ENCODE results near the gene ZIC2. TPM values are rescaled to one million over a fixed set of nuclear protein-coding genes. Genes with fewer than 3 reads are reported as not detected.
A peak's percentile ranks its signal among the peaks of the same experiment; 100 is the strongest.

ZIC2 gene
- total RNA-seq, 1 donor from 2014 or later = 1.8 TPM

- H3K27ac Mint-ChIP-seq (ENCODE audit: unreplicated experiment) = no peak overlapping the region
- Histone ChIP-seq H3K4me1 (ENCODE audit: insufficient read depth, low read length) (no peaks in the 10 kb centered on the region), H3K79me2 (ENCODE audit: insufficient read depth, low read length) (no peaks in the 10 kb centered on the region), H3K4me2 (ENCODE audit: low read length) (peak overlapping the region; percentile 75), H3K9me3 (ENCODE audit: insufficient read depth, low read depth, low read length) (no peaks in the 10 kb centered on the region), H4K20me1 (ENCODE audit: insufficient read depth, low read length) (no peaks in the 10 kb centered on the region), H3K27ac (ENCODE audit: low read depth, low read length) (no peak overlapping the region), H3K9ac (ENCODE audit: low read length) (peak overlapping the region; percentile 51), H3K4me3 (ENCODE audit: insufficient read depth, low read depth, low read length) (no peak overlapping the region), H3K36me3 (ENCODE audit: insufficient read depth, low read length) (no peaks in the 10 kb centered on the region), H2AFZ (ENCODE audit: low read depth, low read length) (no peak overlapping the region), H3K27me3 (ENCODE audit: insufficient read depth, low read length) (peaks cover 55% of the 10 kb centered on the region)
- H3K27me3 Mint-ChIP-seq (ENCODE audit: low read depth, unreplicated experiment) = peaks cover 67% of the 10 kb centered on the region
- no peak for FAIRE-seq
- H3K4me1 Mint-ChIP-seq (ENCODE audit: low read depth, unreplicated experiment) = peaks cover 9% of the 10 kb centered on the region
- TF ChIP-seq, protein P1, sequence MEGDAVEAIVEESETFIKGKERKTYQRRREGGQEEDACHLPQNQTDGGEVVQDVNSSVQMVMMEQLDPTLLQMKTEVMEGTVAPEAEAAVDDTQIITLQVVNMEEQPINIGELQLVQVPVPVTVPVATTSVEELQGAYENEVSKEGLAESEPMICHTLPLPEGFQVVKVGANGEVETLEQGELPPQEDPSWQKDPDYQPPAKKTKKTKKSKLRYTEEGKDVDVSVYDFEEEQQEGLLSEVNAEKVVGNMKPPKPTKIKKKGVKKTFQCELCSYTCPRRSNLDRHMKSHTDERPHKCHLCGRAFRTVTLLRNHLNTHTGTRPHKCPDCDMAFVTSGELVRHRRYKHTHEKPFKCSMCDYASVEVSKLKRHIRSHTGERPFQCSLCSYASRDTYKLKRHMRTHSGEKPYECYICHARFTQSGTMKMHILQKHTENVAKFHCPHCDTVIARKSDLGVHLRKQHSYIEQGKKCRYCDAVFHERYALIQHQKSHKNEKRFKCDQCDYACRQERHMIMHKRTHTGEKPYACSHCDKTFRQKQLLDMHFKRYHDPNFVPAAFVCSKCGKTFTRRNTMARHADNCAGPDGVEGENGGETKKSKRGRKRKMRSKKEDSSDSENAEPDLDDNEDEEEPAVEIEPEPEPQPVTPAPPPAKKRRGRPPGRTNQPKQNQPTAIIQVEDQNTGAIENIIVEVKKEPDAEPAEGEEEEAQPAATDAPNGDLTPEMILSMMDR (IDR thresholded peaks at IDR 0.05; ENCODE audit: insufficient read depth, low read depth, low read length) = no peak
- no peak for TF ChIP-seq EZH2 (IDR thresholded peaks at IDR 0.05; ENCODE audit: insufficient read depth, low read length)
- H3K4me3 Mint-ChIP-seq (ENCODE audit: unreplicated experiment) = no peak overlapping the region
- no peak for DNase-seq (ENCODE audit: low read depth)
- no peaks in the 10 kb centered on the region for H3K36me3 Mint-ChIP-seq (ENCODE audit: low read depth, unreplicated experiment)
- H3K9me3 Mint-ChIP-seq (ENCODE audit: unreplicated experiment) = peaks cover 3% of the 10 kb centered on the region
These were observed 14.9 kb downstream of the ZIC2 start for GRCh38 chr13:99996381-99996973.

GRCh38 chr13:99997702-99998214 is 16.2 kb downstream of the ZIC2 start:
- TF ChIP-seq EZH2 (IDR thresholded peaks at IDR 0.05; ENCODE audit: insufficient read depth, low read length) = no peak
- TF ChIP-seq, protein P1 (IDR thresholded peaks at IDR 0.05; ENCODE audit: insufficient read depth, low read depth, low read length) = no peak
- Mint-ChIP-seq H3K27me3 (ENCODE audit: low read depth, unreplicated experiment) (peaks cover 55% of the 10 kb centered on the region), H3K4me3 (ENCODE audit: unreplicated experiment) (no peak overlapping the region), H3K9me3 (ENCODE audit: unreplicated experiment) (peaks cover 3% of the 10 kb centered on the region), H3K36me3 (ENCODE audit: low read depth, unreplicated experiment) (no peaks in the 10 kb centered on the region), H3K4me1 (ENCODE audit: low read depth, unreplicated experiment) (peaks cover 6% of the 10 kb centered on the region), H3K27ac (ENCODE audit: unreplicated experiment) (no peak overlapping the region)
- H3K79me2 ChIP-seq (ENCODE audit: insufficient read depth, low read length) = no peaks in the 10 kb centered on the region
- H3K9me3 ChIP-seq (ENCODE audit: insufficient read depth, low read depth, low read length) = no peaks in the 10 kb centered on the region
- no peak overlapping the region for H2AFZ ChIP-seq (ENCODE audit: low read depth, low read length)
- H4K20me1 ChIP-seq (ENCODE audit: insufficient read depth, low read length) = no peaks in the 10 kb centered on the region
- FAIRE-seq (no peak), DNase-seq (ENCODE audit: low read depth) (no peak)
- H3K27me3 ChIP-seq (ENCODE audit: insufficient read depth, low read length) = peaks cover 48% of the 10 kb centered on the region
- no peaks in the 10 kb centered on the region for H3K4me1 ChIP-seq (ENCODE audit: insufficient read depth, low read length)
- H3K27ac ChIP-seq (ENCODE audit: low read depth, low read length) = no peak overlapping the region
- H3K36me3 ChIP-seq (ENCODE audit: insufficient read depth, low read length) = no peaks in the 10 kb centered on the region
- no peak overlapping the region for H3K9ac ChIP-seq (ENCODE audit: low read length)
- no peak overlapping the region for H3K4me2 ChIP-seq (ENCODE audit: low read length)
- no peak overlapping the region for H3K4me3 ChIP-seq (ENCODE audit: insufficient read depth, low read depth, low read length)

GRCh38 chr13:99998261-99998660 is 16.7 kb downstream of the ZIC2 start:
- peaks cover 3% of the 10 kb centered on the region for H3K9me3 Mint-ChIP-seq (ENCODE audit: unreplicated experiment)
- H3K27me3 Mint-ChIP-seq (ENCODE audit: low read depth, unreplicated experiment) = peaks cover 50% of the 10 kb centered on the region
- no peak for TF ChIP-seq EZH2 (IDR thresholded peaks at IDR 0.05; ENCODE audit: insufficient read depth, low read length)
- TF ChIP-seq, protein P1 (IDR thresholded peaks at IDR 0.05; ENCODE audit: insufficient read depth, low read depth, low read length) = no peak

More at GRCh38 chr13:99998261-99998660, 16.7 kb downstream of the ZIC2 start:
- no peaks in the 10 kb centered on the region for H3K36me3 ChIP-seq (ENCODE audit: insufficient read depth, low read length)
- no peaks in the 10 kb centered on the region for H3K4me1 ChIP-seq (ENCODE audit: insufficient read depth, low read length)
- H3K4me2 ChIP-seq (ENCODE audit: low read length) = no peak overlapping the region
- FAIRE-seq (no peak), DNase-seq (ENCODE audit: low read depth) (no peak)
- Mint-ChIP-seq H3K36me3 (ENCODE audit: low read depth, unreplicated experiment) (no peaks in the 10 kb centered on the region), H3K27ac (ENCODE audit: unreplicated experiment) (no peak overlapping the region), H3K4me1 (ENCODE audit: low read depth, unreplicated experiment) (peaks cover 1% of the 10 kb centered on the region), H3K4me3 (ENCODE audit: unreplicated experiment) (no peak overlapping the region)
- no peak overlapping the region for H2AFZ ChIP-seq (ENCODE audit: low read depth, low read length)
- H3K9ac ChIP-seq (ENCODE audit: low read length) = no peak overlapping the region
- no peaks in the 10 kb centered on the region for H4K20me1 ChIP-seq (ENCODE audit: insufficient read depth, low read length)
- no peaks in the 10 kb centered on the region for H3K79me2 ChIP-seq (ENCODE audit: insufficient read depth, low read length)
- no peak overlapping the region for H3K27ac ChIP-seq (ENCODE audit: low read depth, low read length)
- no peaks in the 10 kb centered on the region for H3K9me3 ChIP-seq (ENCODE audit: insufficient read depth, low read depth, low read length)
- H3K27me3 ChIP-seq (ENCODE audit: insufficient read depth, low read length) = peaks cover 48% of the 10 kb centered on the region
- H3K4me3 ChIP-seq (ENCODE audit: insufficient read depth, low read depth, low read length) = no peak overlapping the region

Data from astrocyte (in vitro differentiated cells and primary cell).